ENCODE data around the gene KCNIP2.

The KCNIP2 gene

GRCh38 chr10:101881036-101881774 is 37.6 kb upstream of the KCNIP2 start:
- TF ChIP-seq ZFX (IDR thresholded peaks at IDR 0.05; ENCODE audit: borderline replicate concordance), result no peak
- no peak overlapping the region for H3K27ac ChIP-seq

DNA sequence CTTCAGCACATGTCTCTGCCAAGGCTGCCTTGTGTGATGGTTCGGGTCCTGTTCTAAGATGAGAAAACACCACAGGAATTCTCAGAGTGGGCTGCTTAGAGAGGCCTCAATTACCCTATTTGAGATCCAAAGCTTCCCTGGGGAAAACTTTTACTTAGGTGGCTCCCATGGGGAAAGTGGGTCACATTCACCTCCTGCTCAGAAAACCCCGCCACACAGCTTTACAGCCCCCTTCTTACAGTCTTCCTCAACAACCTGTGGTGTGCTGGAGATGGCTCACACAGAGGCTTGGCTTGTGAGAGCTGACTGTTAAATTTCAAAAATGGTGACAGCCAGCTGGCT is 36.6 kb upstream of the KCNIP2 start:
- H3K27ac ChIP-seq, result no peak overlapping the region
- TF ChIP-seq ZFX (IDR thresholded peaks at IDR 0.05; ENCODE audit: borderline replicate concordance) (no peak), CTCF (IDR thresholded peaks at IDR 0.05) (no peak)

GRCh38 chr10:101879456-101880231 is 36.0 kb upstream of the KCNIP2 start:
- TF ChIP-seq CTCF (IDR thresholded peaks at IDR 0.05) (no peak), ZFX (IDR thresholded peaks at IDR 0.05; ENCODE audit: borderline replicate concordance) (no peak)
- no peak overlapping the region for H3K27ac ChIP-seq

GRCh38 chr10:101878869-101879268 is 35.3 kb upstream of the KCNIP2 start:
- TF ChIP-seq CTCF (IDR thresholded peaks at IDR 0.05), result no peak
- TF ChIP-seq ZFX (IDR thresholded peaks at IDR 0.05; ENCODE audit: borderline replicate concordance), result no peak
- H3K27ac ChIP-seq, result no peak overlapping the region

GRCh38 chr10:101875068-101875688 is 31.6 kb upstream of the KCNIP2 start:
- H3K27ac ChIP-seq, result no peak overlapping the region
- no peak for TF ChIP-seq CTCF (IDR thresholded peaks at IDR 0.05)
- TF ChIP-seq ZFX (IDR thresholded peaks at IDR 0.05; ENCODE audit: borderline replicate concordance), result no peak

GRCh38 chr10:101874252-101874651 is 30.7 kb upstream of the KCNIP2 start:
- TF ChIP-seq CTCF (IDR thresholded peaks at IDR 0.05) (no peak), ZFX (IDR thresholded peaks at IDR 0.05; ENCODE audit: borderline replicate concordance) (no peak)
- no peak overlapping the region for H3K27ac ChIP-seq

- no peak overlapping the region for H3K27ac ChIP-seq
- no peak for TF ChIP-seq CTCF (IDR thresholded peaks at IDR 0.05)
- TF ChIP-seq ZFX (IDR thresholded peaks at IDR 0.05; ENCODE audit: borderline replicate concordance), result no peak
Observed at GRCh38 chr10:101867931-101868330, 24.3 kb upstream of the KCNIP2 start.

All from 22Rv1 (cell line).